Gastroesophageal sphincter (tissue), 4 donors: ENCODE data around the gene BEX2. TPM values are rescaled to one million over a fixed set of nuclear protein-coding genes. Genes with fewer than 3 reads are reported as not detected.
A peak's percentile ranks its signal among the peaks of the same experiment; 100 is the strongest.
"Not testable (repeated sequence)": the region's sequence is repeated elsewhere in the genome, so short reads cannot be mapped to it uniquely, and the experiment has no call there.

Source experiments
- ATAC-seq: fragments of 150-250 bp; one replicate; pipeline ENCODE4 v1.9.1; 2016; ENCODE audit warnings: mild to moderate bottlenecking, moderate library complexity
- H3K27ac ChIP-seq, 4 donors: fragments of 200-600 bp; sonication (generic) in 3 of 4; 1 replicate in 3 of 4; 2 replicates in 1 of 4; pipeline ENCODE4 v1.5.1; 2016 to 2019
- H3K27me3 ChIP-seq: fragments of 200-600 bp; sonication (generic); one replicate; pipeline ENCODE4 v1.5.1; 2019
- H3K36me3 ChIP-seq, 2 donors: fragments of 200-600 bp; sonication (generic); one replicate each; pipeline ENCODE4 v1.5.1; 2019; ENCODE audit warnings: control low read depth in 1 of 2
- H3K4me1 ChIP-seq, 3 donors: fragments of 200-600 bp; sonication (generic); 1 replicate in 2 of 3; 2 replicates in 1 of 3; pipeline ENCODE4 v1.5.1; 2016 to 2019; ENCODE audit warnings: control low read depth in 2 of 3
- H3K4me3 ChIP-seq, 2 donors: fragments of 200-600 bp; sonication (generic); one replicate each; pipeline ENCODE4 v1.5.1; 2019; ENCODE audit warnings: mild to moderate bottlenecking in 1 of 2, moderate library complexity in 1 of 2
- H3K9me3 ChIP-seq, 3 donors: fragments of 200-600 bp; sonication (generic); one replicate each; pipeline ENCODE4 v1.5.1; 2017 to 2019; ENCODE audit warnings: control low read depth in 2 of 3
- EP300 ChIP-seq: sonication (generic); formaldehyde crosslinking; IDR thresholded peaks from one replicate; pipeline ENCODE4 v1.6.1; 2017; ENCODE audit warnings: antibody characterized with exemption, mild to moderate bottlenecking
- POLR2A ChIP-seq, 2 donors: fragments of 450-650 bp; IDR thresholded peaks; one replicate each; pipeline ENCODE4 v1.6.1; 2017; ENCODE audit warnings: antibody characterized with exemption in 2 of 2, mild to moderate bottlenecking in 2 of 2, moderate library complexity in 1 of 2
- POLR2AphosphoS5 ChIP-seq: sonication (generic); formaldehyde crosslinking; IDR thresholded peaks from one replicate; pipeline ENCODE4 v1.6.1; 2017; ENCODE audit warnings: antibody characterized with exemption
- WGBS, 2 donors: methylation state at CpG; one replicate each; pipeline ENCODE4 v1.1.5; 2018; ENCODE audit warnings: low coverage in 1 of 2; 5-methylcytosine and 5-hydroxymethylcytosine counted together
- total RNA-seq, 4 donors: library from RNA; depleted of rRNA; stranded (reverse); fragments of >200 nt; gene quantifications; one replicate each; pipeline ENCODE4 v1.1.0, GENCODE V29; 2016
- TF ChIP-seq, protein P1 (sequence below), 4 experiments: fragments of 200-600 bp in 2 of 4; fragments of 450-650 bp in 2 of 4; sonication (generic) in 1 of 4; IDR thresholded peaks; one replicate each; pipeline ENCODE4 v1.5.1; 2017 to 2019; ENCODE audit warnings: antibody characterized with exemption in 4 of 4, mild to moderate bottlenecking in 2 of 4, moderate library complexity in 2 of 4

Gene BEX2
- 10 to 100 TPM in 1 of 4 donors, 1 to 10 TPM in 3; 2.3 to 24.5 (median 5.4) TPM for total RNA-seq

DNA sequence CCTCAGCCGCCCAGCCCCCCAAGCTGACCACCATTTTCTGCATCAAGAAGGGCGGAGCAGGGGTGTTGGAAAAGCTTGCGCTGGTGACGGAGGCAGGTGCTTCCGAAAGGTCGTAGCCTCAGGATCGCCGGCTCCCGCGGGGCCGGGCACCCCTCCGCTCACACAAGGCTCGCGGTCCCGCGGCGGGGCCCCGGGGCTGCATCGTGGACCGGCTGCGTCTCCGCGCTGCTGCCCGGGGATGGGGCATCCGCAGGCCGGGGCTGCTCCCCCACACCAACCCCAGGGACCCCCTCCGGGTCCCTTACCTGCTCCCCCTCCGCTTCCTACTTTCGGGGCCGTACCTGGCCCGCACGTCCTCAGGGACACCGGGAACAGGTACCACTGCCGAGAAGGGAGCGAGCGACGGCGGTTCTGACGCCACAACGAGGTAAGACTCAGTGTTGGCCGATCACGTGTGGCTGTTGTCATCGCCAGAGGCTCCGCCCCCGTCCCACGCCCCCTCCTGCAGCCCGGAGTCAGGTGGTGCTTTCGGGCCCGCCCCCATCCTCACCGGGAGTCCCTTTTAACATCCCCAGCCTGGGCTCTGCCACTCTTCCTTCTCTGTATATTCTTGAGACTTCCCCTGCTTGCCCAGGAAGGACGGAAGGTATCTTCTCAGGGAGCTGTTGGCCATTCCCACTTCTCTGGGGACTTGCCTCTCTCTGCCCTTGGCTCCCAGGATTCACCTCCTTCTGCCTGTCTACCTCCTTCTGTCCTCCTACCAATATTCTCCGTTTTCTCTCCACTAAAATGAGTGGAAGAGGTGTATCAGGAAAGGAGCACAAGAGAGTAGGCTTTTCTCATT is at the start of gene BEX2:
TSS of gene BEX2 (minus strand) at position 436 of the 844 bp plus-strand sequence. CDS start 1,014 bp downstream, outside the sequence.
- Histone ChIP-seq H3K4me3 (peak within 1 kb of the TSS; percentile 8 to 59), H3K36me3 (no peaks in the 10 kb centered on the region), H3K9me3 (no peaks in the 10 kb centered on the region), H3K4me1 (peaks cover 0 to 11% (median 0%) of the 10 kb centered on the region in 3 donors), H3K27me3 (peaks cover 11% of the 10 kb centered on the region), H3K27ac (peak within 1 kb of the TSS in 1 of 4 donors; percentile 24)
- TF ChIP-seq EP300: no peak
- TF ChIP-seq, protein P1, sequence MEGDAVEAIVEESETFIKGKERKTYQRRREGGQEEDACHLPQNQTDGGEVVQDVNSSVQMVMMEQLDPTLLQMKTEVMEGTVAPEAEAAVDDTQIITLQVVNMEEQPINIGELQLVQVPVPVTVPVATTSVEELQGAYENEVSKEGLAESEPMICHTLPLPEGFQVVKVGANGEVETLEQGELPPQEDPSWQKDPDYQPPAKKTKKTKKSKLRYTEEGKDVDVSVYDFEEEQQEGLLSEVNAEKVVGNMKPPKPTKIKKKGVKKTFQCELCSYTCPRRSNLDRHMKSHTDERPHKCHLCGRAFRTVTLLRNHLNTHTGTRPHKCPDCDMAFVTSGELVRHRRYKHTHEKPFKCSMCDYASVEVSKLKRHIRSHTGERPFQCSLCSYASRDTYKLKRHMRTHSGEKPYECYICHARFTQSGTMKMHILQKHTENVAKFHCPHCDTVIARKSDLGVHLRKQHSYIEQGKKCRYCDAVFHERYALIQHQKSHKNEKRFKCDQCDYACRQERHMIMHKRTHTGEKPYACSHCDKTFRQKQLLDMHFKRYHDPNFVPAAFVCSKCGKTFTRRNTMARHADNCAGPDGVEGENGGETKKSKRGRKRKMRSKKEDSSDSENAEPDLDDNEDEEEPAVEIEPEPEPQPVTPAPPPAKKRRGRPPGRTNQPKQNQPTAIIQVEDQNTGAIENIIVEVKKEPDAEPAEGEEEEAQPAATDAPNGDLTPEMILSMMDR (IDR thresholded peaks at IDR 0.05): no peak
- peak; percentile 48 for TF ChIP-seq POLR2AphosphoS5
- peak in 1 of 2 donors; percentile 42 for TF ChIP-seq POLR2A (IDR thresholded peaks at IDR 0.05)
- WGBS, 2 donors: 0 to 31% methylated on average over 1 to 2 of the region's 52 CpGs
- peak; percentile 87 for ATAC-seq

DNA sequence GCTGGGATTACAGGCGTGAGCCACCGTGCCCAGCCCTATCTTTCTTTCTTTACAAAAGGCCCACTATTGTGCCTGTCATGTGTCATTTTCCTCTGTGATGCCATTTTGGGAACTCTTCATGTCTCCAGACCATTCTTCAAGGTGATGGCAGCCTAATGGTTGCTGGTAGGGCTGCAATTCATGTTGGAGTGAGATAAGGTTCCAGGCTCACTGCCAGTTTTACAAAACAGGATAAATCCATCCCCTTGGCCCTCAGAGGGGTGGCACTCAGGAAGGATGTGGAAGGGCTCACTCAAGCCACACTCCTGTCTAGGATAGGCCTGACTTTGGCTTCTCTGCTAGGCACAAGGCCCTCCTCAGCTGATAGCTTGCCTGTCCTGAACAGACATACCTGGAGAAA is 49.3 kb upstream of the BEX2 start:
- Histone ChIP-seq H3K36me3 (no peaks in the 10 kb centered on the region), H3K4me1 (peaks cover 0 to 6% (median 0%) of the 10 kb centered on the region in 3 donors), H3K27me3 (no peaks in the 10 kb centered on the region), H3K9me3 (no peaks in the 10 kb centered on the region), H3K4me3 (no peak overlapping the region), H3K27ac (no peak overlapping the region)
- ATAC-seq: no peak
- TF ChIP-seq POLR2AphosphoS5 (no peak), POLR2A (IDR thresholded peaks at IDR 0.05) (no peak), EP300 (no peak)
- TF ChIP-seq, protein P1 (IDR thresholded peaks at IDR 0.05): no peak
- no CpG with 5 or more reads among the region's 2 CpGs for WGBS, 2 donors

DNA sequence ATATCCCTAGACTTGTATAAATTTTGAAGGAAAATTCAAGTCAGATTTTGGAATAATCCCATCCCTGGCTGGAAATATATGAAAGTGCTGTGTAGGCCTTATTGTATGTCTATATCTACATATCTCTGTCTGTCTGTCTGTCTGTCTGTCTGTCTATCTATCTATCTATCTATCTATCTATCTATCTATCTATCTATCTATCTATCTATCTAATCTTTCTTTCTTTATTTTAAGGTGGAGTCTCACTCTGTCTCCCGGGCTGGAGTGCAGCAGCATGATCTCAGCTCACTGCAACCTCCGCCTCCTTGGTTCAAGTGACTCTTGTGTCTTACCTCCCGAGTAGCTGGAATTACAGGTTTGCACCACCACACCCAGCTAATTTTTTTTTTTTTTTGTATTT is 48.8 kb upstream of the BEX2 start:
- not testable (repeated sequence) for H3K4me3 ChIP-seq, H3K9me3 ChIP-seq, H3K36me3 ChIP-seq, H3K27ac ChIP-seq, ATAC-seq, H3K27me3 ChIP-seq, H3K4me1 ChIP-seq
- WGBS, 2 donors: 83 to 94% methylated on average over 2 to 3 of the region's 3 CpGs

DNA sequence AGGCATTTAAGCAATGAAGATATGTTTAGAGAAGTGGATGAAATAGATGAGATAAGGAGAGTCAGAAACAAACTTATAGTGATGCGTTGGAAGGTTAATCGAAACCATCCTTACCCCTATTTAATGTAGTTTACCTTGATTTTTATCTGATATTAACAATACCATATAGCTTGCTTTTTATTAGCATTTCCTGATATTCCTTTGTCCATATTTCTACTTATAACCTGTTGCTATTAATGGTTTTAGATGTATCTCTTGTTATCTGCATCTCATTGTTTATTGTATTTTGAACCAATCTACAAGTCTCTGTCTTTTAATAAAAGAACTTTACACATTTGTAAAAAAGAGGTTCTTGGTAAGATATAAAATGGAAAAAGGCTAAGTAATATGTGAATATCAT is 47.1 kb upstream of the BEX2 start:
- Histone ChIP-seq H3K27ac (no peak overlapping the region), H3K36me3 (no peaks in the 10 kb centered on the region), H3K9me3 (no peaks in the 10 kb centered on the region), H3K4me3 (peak overlapping the region in 1 of 2 donors; percentile 67), H3K27me3 (no peaks in the 10 kb centered on the region), H3K4me1 (peaks cover 0 to 6% (median 0%) of the 10 kb centered on the region in 3 donors)
- ATAC-seq: no peak
- 76 to 100% methylated on average over 2 of the region's 2 CpGs for WGBS, 2 donors
- TF ChIP-seq EP300 (no peak), POLR2A (IDR thresholded peaks at IDR 0.05) (no peak), POLR2AphosphoS5 (no peak)
- TF ChIP-seq, protein P1 (IDR thresholded peaks at IDR 0.05): no peak

DNA sequence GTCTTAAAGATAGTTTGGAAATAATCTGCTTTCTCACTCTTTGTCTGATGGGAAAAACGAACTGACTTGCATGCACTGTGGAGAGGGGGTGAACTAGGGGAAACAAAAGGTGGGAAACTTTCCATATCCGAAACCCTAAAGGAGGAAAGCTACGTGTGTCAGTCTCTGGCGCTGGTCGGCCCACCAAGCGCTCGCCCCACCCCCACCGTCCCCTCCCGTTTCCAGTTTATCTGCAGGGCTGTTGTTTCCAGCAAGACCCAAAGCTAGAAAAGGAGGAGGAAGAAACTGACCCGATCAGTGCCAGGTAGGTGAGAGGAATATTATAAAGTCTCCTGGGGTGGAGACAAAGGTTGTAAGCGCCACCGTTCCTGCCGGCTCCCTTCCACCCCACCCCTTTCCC is 46.1 kb upstream of the BEX2 start:
- H3K27me3 ChIP-seq: no peaks in the 10 kb centered on the region
- peaks cover 0 to 6% (median 0%) of the 10 kb centered on the region in 3 donors for H3K4me1 ChIP-seq
- no peaks in the 10 kb centered on the region for H3K36me3 ChIP-seq
- H3K4me3 ChIP-seq: peak overlapping the region; percentile 67 to 100
- no peaks in the 10 kb centered on the region for H3K9me3 ChIP-seq
- 6 to 44% methylated on average over 3 to 5 of the region's 13 CpGs for WGBS, 2 donors
- peak; percentile 54 for ATAC-seq
- peak overlapping the region; percentile 89 to 96 (median 91) for H3K27ac ChIP-seq
- TF ChIP-seq, protein P1 (IDR thresholded peaks at IDR 0.05): no peak
- TF ChIP-seq POLR2AphosphoS5: no peak
- TF ChIP-seq EP300: no peak
- no peak for TF ChIP-seq POLR2A (IDR thresholded peaks at IDR 0.05)
